Measurements from ENCODE around the gene TRO.

- TF ChIP-seq POLR2AphosphoS5 (IDR thresholded peaks at IDR 0.05; ENCODE audit: low read depth, low read length): no peak
- TF ChIP-seq POLR2A (IDR thresholded peaks at IDR 0.05; ENCODE audit: low read depth, low read length): no peak
- TF ChIP-seq TAF1 (IDR thresholded peaks at IDR 0.05; ENCODE audit: low read depth, low read length): no peak
- no peak for TF ChIP-seq SPI1 (IDR thresholded peaks at IDR 0.05; ENCODE audit: low read depth, low read length)
- TF ChIP-seq PAX5 (IDR thresholded peaks at IDR 0.05; ENCODE audit: insufficient read depth, low read length, severe bottlenecking): no peak
These were observed 10.5 kb downstream of the TRO start for GRCh38 chrX:54931107-54931506.
